HepG2 (cell line): ENCODE data around the gene LAMA5. TPM values are rescaled to one million over a fixed set of nuclear protein-coding genes. Genes with fewer than 3 reads are reported as not detected.

Experiments
- BCL6 ChIP-seq: IDR thresholded peaks from 2 replicates; pipeline ENCODE4 v1.6.1; 2016; ENCODE audit warnings: missing genetic modification reagents, missing compliant biosample characterization
- ELK4 ChIP-seq: sonication (generic); formaldehyde crosslinking; IDR thresholded peaks from 2 replicates; pipeline ENCODE4 v1.9.0; 2021; ENCODE audit warnings: missing genetic modification reagents, borderline replicate concordance
- GRHL1 ChIP-seq: sonication (generic); formaldehyde crosslinking; conservative IDR thresholded peaks from 2 replicates; pipeline ENCODE4 v1.8.0; 2022; ENCODE audit warnings: missing genetic modification reagents
- GZF1 ChIP-seq: sonication (generic); formaldehyde crosslinking; IDR thresholded peaks from 2 replicates; pipeline ENCODE4 v1.5.1; 2020; ENCODE audit warnings: mild to moderate bottlenecking, missing genetic modification reagents
- KDM3A ChIP-seq: IDR thresholded peaks from 2 replicates; pipeline ENCODE4 v1.6.1; 2018; ENCODE audit warnings: low read depth, missing compliant biosample characterization
- MIER2 ChIP-seq: IDR thresholded peaks from 2 replicates; pipeline ENCODE4 v1.6.1; 2016; ENCODE audit warnings: missing biosample characterization, missing genetic modification reagents
- MTA1 ChIP-seq: sonication (generic); formaldehyde crosslinking; IDR thresholded peaks from 2 replicates; pipeline ENCODE4 v1.4.0; 2020; ENCODE audit warnings: missing genetic modification reagents, mild to moderate bottlenecking, borderline replicate concordance
- NR2F6 ChIP-seq, 2 experiments: IDR thresholded peaks; 2 replicates each; pipeline ENCODE4 v1.6.1; 2016; ENCODE audit warnings: antibody characterized with exemption in 1 of 2, mild to moderate bottlenecking in 1 of 2
- NR3C1 ChIP-seq: sonication (generic); formaldehyde crosslinking; IDR thresholded peaks from 2 replicates; pipeline ENCODE4 v1.4.0; 2020; ENCODE audit warnings: missing genetic modification reagents
- PCBP1 ChIP-seq: fragments of 200-400 bp; formaldehyde crosslinking; IDR thresholded peaks from 2 replicates; pipeline ENCODE4 v1.6.1; 2017; ENCODE audit warnings: mild to moderate bottlenecking, low read depth, low read length, borderline replicate concordance
- SALL2 ChIP-seq: sonication (generic); formaldehyde crosslinking; IDR thresholded peaks from 2 replicates; pipeline ENCODE4 v1.8.1; 2023; ENCODE audit warnings: mild to moderate bottlenecking, missing genetic modification reagents, inconsistent platforms
- SIX4 ChIP-seq: sonication (generic); formaldehyde crosslinking; IDR thresholded peaks from 2 replicates; pipeline ENCODE4 v1.4.0; 2020; ENCODE audit warnings: missing genetic modification reagents
- STAT5B ChIP-seq: sonication (generic); formaldehyde crosslinking; IDR thresholded peaks from 2 replicates; pipeline ENCODE4 v1.4.0; 2020; ENCODE audit warnings: missing genetic modification reagents
- TAF15 ChIP-seq: fragments of 200-400 bp; formaldehyde crosslinking; IDR thresholded peaks from one replicate; pipeline ENCODE4 v1.6.1; 2018; ENCODE audit warnings: mild to moderate bottlenecking, low read depth, low read length; ENCODE audit not compliant: poor library complexity, severe bottlenecking
- TCF7 ChIP-seq: sonication (generic); IDR thresholded peaks from 2 replicates; pipeline ENCODE4 v1.6.1; 2016; ENCODE audit warnings: antibody characterized with exemption, low read depth
- USF2 ChIP-seq, 2 experiments: sonication (generic) in 1 of 2; formaldehyde crosslinking in 1 of 2; IDR thresholded peaks; 2 replicates each; pipeline versions ENCODE4 v1.5.1 to v1.6.1; 2011 to 2020; ENCODE audit warnings: borderline replicate concordance in 1 of 2, low read depth in 1 of 2, low read length in 1 of 2, mild to moderate bottlenecking in 1 of 2, missing genetic modification reagents in 1 of 2, moderate library complexity in 1 of 2
- ZFP82 ChIP-seq: sonication (generic); formaldehyde crosslinking; IDR thresholded peaks from 2 replicates; pipeline ENCODE4 v1.5.1; 2020; ENCODE audit warnings: mild to moderate bottlenecking, missing genetic modification reagents, borderline replicate concordance
- ZNF18 ChIP-seq: sonication (generic); formaldehyde crosslinking; IDR thresholded peaks from 2 replicates; pipeline ENCODE4 v1.8.0; 2022; ENCODE audit warnings: mild to moderate bottlenecking, missing genetic modification reagents; ENCODE audit not compliant: insufficient replicate concordance
- ZNF235 ChIP-seq: sonication (generic); formaldehyde crosslinking; IDR thresholded peaks from 2 replicates; pipeline ENCODE4 v1.8.1; 2023; ENCODE audit warnings: mild to moderate bottlenecking, missing genetic modification reagents, borderline replicate concordance
- ZNF256 ChIP-seq: sonication (generic); formaldehyde crosslinking; conservative IDR thresholded peaks from 2 replicates; pipeline ENCODE4 v1.4.0; 2020; ENCODE audit warnings: missing genetic modification reagents
- ZNF333 ChIP-seq: sonication (generic); formaldehyde crosslinking; IDR thresholded peaks from 2 replicates; pipeline ENCODE4 v1.4.0; 2020; ENCODE audit warnings: mild to moderate bottlenecking, missing genetic modification reagents, borderline replicate concordance
- ZNF510 ChIP-seq: sonication (generic); formaldehyde crosslinking; IDR thresholded peaks from 2 replicates; pipeline ENCODE4 v1.4.0; 2020; ENCODE audit warnings: low read depth, mild to moderate bottlenecking, missing genetic modification reagents
- polyA plus RNA-seq, 8 experiments: library from polyadenylated mRNA; depleted of rRNA in 3 of 8; stranded (reverse) in 7 of 8; unstranded in 1 of 8; fragments of >200 nt; fragmentation: Illumina TruSeq in 4 of 8; extraction: Trizol in 4 of 8; gene quantifications; 2 replicates each; pipeline versions ENCODE4 v1.2.1 to v1.2.3, GENCODE V29; 2011 to 2016; ENCODE audit warnings: low read depth in 4 of 8, missing spikeins in 1 of 8, mixed read lengths in 1 of 8; ENCODE audit not compliant: insufficient read depth in 1 of 8
- total RNA-seq, 5 experiments: library from RNA; depleted of rRNA; stranded (reverse); fragments of >200 nt; fragmentation: Illumina TruSeq; extraction: Trizol; gene quantifications; 2 replicates each; pipeline ENCODE4 v1.2.3, GENCODE V29; 2016; ENCODE audit warnings: low read depth in 1 of 5

Gene LAMA5
- total and polyA plus RNA-seq, 2 of the 13 experiments (the other 11 are each of a cell fraction or from before 2014, with no cell fraction given): 21.0 to 44.7 TPM

- no peak for TF ChIP-seq USF2 (IDR thresholded peaks at IDR 0.05; ENCODE audit: low read depth, low read length)
- no peak for TF ChIP-seq USF2 (CRISPR knock-in tag; IDR thresholded peaks at IDR 0.05; ENCODE audit: borderline replicate concordance)
- TF ChIP-seq STAT5B (CRISPR knock-in tag): 0 out of 2 replicates have a peak, but pooled peaks have one; percentile 51
- TF ChIP-seq ZNF235: no peak
- peak; percentile 61; the same call in 1 of the 2 replicates for TF ChIP-seq MIER2 (CRISPR knock-in tag)
- TF ChIP-seq ZNF510: no peak
- no peak for TF ChIP-seq TCF7
- no peak for TF ChIP-seq NR3C1 (CRISPR knock-in tag)
- TF ChIP-seq KDM3A: 0 out of 2 replicates have a peak, but pooled peaks have one; percentile 51
- no peak for TF ChIP-seq ZFP82 (CRISPR knock-in tag)
- TF ChIP-seq ZNF18 (CRISPR knock-in tag): no peak
- no peak; the same call in 1 of the 2 replicates for TF ChIP-seq NR2F6 (IDR thresholded peaks at IDR 0.05)
- TF ChIP-seq NR2F6 (CRISPR knock-in tag; IDR thresholded peaks at IDR 0.05): peak; percentile 55; the same call in 1 of the 2 replicates
- TF ChIP-seq TAF15: no peak
- no peak for TF ChIP-seq GRHL1 (CRISPR knock-in tag)
- TF ChIP-seq PCBP1: peak; percentile 42; the same call in 1 of the 2 replicates
- TF ChIP-seq ZNF256 (CRISPR knock-in tag): no peak
- TF ChIP-seq GZF1 (CRISPR knock-in tag): no peak
- 0 out of 2 replicates have a peak, but pooled peaks have one; percentile 39 for TF ChIP-seq SIX4 (CRISPR knock-in tag)
- 0 out of 2 replicates have a peak, but pooled peaks have one; percentile 24 for TF ChIP-seq BCL6 (CRISPR knock-in tag)
- peak; percentile 90; the same call in 1 of the 2 replicates for TF ChIP-seq SALL2
- no peak for TF ChIP-seq ELK4 (CRISPR knock-in tag)
- no peak for TF ChIP-seq ZNF333 (CRISPR knock-in tag)
- TF ChIP-seq MTA1 (CRISPR knock-in tag): peak; percentile 83; the same call in 1 of the 2 replicates
Measured at GRCh38 chr20:62405108-62405980, 38.2 kb upstream of the LAMA5 start (continued).
